Neural progenitor cell (in vitro differentiated cells): ENCODE results near the gene GLG1. TPM values are rescaled to one million over a fixed set of nuclear protein-coding genes. Genes with fewer than 3 reads are reported as not detected.

Source experiments
- DNase-seq: peaks from one replicate; pipeline ENCODE4 v3.0.0-alpha.2; 2016; ENCODE audit warnings: low spot score
- H2AFZ ChIP-seq: fragments of 200-600 bp; sonication (generic); replicated peaks from 2 replicates; pipeline ENCODE4 v1.6.1; 2016; ENCODE audit warnings: antibody characterized with exemption
- H3F3A ChIP-seq: fragments of 200-600 bp; sonication (generic); 2 replicates; pipeline ENCODE4 v1.6.1; 2016; ENCODE audit warnings: antibody characterized with exemption, low read depth
- H3K27ac ChIP-seq: fragments of 200-600 bp; sonication (generic); 2 replicates; pipeline ENCODE4 v1.5.1; 2016; ENCODE audit warnings: mild to moderate bottlenecking
- H3K27me3 ChIP-seq: fragments of 200-600 bp; sonication (generic); 2 replicates; pipeline ENCODE4 v1.6.1; 2016; ENCODE audit warnings: mild to moderate bottlenecking, moderate library complexity
- H3K36me3 ChIP-seq: fragments of 200-600 bp; sonication (generic); 2 replicates; pipeline ENCODE4 v1.5.1; 2016
- H3K4me1 ChIP-seq: fragments of 200-600 bp; sonication (generic); 2 replicates; pipeline ENCODE4 v1.6.1; 2016; ENCODE audit warnings: mixed run types
- H3K4me2 ChIP-seq: fragments of 200-600 bp; sonication (generic); 2 replicates; pipeline ENCODE4 v1.6.1; 2016
- H3K4me3 ChIP-seq: fragments of 200-600 bp; sonication (generic); 2 replicates; pipeline ENCODE4 v1.5.1; 2016
- H3K79me2 ChIP-seq: fragments of 200-600 bp; sonication (generic); 2 replicates; pipeline ENCODE4 v1.6.1; 2016; ENCODE audit warnings: low read depth
- H3K9ac ChIP-seq: fragments of 200-600 bp; sonication (generic); 2 replicates; pipeline ENCODE4 v1.6.1; 2016
- H3K9me3 ChIP-seq: fragments of 200-600 bp; sonication (generic); 2 replicates; pipeline ENCODE4 v1.5.1; 2016; ENCODE audit warnings: low read depth
- H4K20me1 ChIP-seq: fragments of 200-600 bp; sonication (generic); 2 replicates; pipeline ENCODE4 v1.6.1; 2016; ENCODE audit warnings: low read depth
- H3K27ac Mint-ChIP-seq: 3 replicates; pipeline ENCODE4 v1.8.0; 2021; ENCODE audit warnings: mixed read lengths
- H3K27me3 Mint-ChIP-seq: 2 replicates; pipeline ENCODE4 v1.8.0; 2022; ENCODE audit warnings: low read depth, mild to moderate bottlenecking, inconsistent platforms, moderate library complexity, mixed read lengths; ENCODE audit not compliant: insufficient read depth
- H3K36me3 Mint-ChIP-seq: 3 replicates; pipeline ENCODE4 v1.8.0; 2021; ENCODE audit warnings: mixed read lengths
- H3K4me1 Mint-ChIP-seq: 3 replicates; pipeline ENCODE4 v1.8.0; 2021; ENCODE audit warnings: mixed read lengths
- H3K4me3 Mint-ChIP-seq: 3 replicates; pipeline ENCODE4 v1.8.0; 2021; ENCODE audit warnings: mild to moderate bottlenecking, moderate library complexity, mixed read lengths
- H3K9me3 Mint-ChIP-seq: 3 replicates; pipeline ENCODE4 v1.8.0; 2020; ENCODE audit warnings: mixed read lengths
- EZH2 ChIP-seq: fragments of 200-600 bp; sonication (generic); IDR thresholded peaks from 2 replicates; pipeline ENCODE4 v1.6.1; 2017; ENCODE audit warnings: antibody characterized with exemption, mild to moderate bottlenecking, moderate library complexity
- EZH2phosphoT487 ChIP-seq: fragments of 200-600 bp; sonication (generic); IDR thresholded peaks from 2 replicates; pipeline ENCODE4 v1.6.1; 2017; ENCODE audit warnings: antibody characterized with exemption
- total RNA-seq: library from RNA; depleted of rRNA; stranded (reverse); fragments of >200 nt; gene quantifications from 2 replicates; pipeline ENCODE4 v1.2.3, GENCODE V29; 2015; ENCODE audit warnings: low replicate concordance
- TF ChIP-seq, protein P1 (sequence below): fragments of 200-600 bp; sonication (generic); IDR thresholded peaks from 2 replicates; pipeline ENCODE4 v1.5.1; 2017; ENCODE audit warnings: antibody characterized with exemption, mild to moderate bottlenecking

GLG1 gene
- total RNA-seq, 1 donor from 2014 or later, result 117 TPM

DNA sequence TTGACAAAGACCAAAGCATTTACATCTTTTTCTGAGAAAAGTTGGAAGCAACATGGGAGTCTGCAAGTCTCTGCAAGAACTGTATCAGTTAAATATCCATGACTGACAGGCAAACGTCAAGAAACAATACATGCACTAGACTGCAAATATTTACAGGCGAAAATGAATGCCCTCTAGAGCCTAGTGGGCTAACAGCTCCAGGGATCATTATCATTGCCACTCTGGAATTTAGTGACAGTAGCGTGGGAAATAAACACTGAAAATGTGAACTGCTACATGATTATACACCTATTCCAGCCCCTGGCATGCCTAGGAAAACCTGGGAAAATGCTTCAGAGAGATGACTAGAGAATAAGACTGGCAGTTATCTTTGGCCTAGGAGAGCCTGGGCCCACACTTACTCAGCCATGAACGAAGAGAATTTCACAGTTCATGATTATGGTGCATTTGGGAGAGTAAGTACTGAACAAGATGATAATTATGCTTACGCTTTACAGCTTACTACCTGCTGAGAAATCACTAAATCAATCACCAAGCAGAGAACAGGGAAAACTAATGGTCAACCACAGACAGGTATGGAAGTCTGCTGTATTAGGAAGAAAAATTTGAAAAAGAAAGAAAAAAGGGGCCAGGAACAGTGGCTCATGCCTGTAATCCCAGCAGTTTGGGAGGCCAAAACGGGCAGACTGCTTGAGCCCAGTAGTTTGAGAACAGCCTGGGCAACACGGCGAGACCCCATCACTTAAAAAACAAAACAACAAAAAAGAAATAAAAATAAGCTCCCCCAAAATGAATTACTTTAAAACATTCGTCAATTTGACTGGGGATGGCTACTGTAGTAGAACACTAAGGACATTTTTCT lies 119.0 kb downstream of the GLG1 start:
- Histone ChIP-seq H3K27ac (no peak overlapping the region), H3K9ac (no peak overlapping the region), H3K4me2 (no peak overlapping the region), H3K36me3 (peaks cover 13% of the 10 kb centered on the region), H3K4me1 (peaks cover 4% of the 10 kb centered on the region), H3K79me2 (no peaks in the 10 kb centered on the region), H4K20me1 (no peaks in the 10 kb centered on the region), H3K27me3 (no peaks in the 10 kb centered on the region), H3K4me3 (no peak overlapping the region), H3K9me3 (no peaks in the 10 kb centered on the region), H3F3A (no peaks in the 10 kb centered on the region), H2AFZ (no peak overlapping the region)
- H3K4me1 Mint-ChIP-seq, result peaks cover 11% of the 10 kb centered on the region
- DNase-seq, result no peak
- no peaks in the 10 kb centered on the region for H3K9me3 Mint-ChIP-seq
- TF ChIP-seq EZH2 (no peak), EZH2phosphoT487 (no peak)
- TF ChIP-seq, protein P1, sequence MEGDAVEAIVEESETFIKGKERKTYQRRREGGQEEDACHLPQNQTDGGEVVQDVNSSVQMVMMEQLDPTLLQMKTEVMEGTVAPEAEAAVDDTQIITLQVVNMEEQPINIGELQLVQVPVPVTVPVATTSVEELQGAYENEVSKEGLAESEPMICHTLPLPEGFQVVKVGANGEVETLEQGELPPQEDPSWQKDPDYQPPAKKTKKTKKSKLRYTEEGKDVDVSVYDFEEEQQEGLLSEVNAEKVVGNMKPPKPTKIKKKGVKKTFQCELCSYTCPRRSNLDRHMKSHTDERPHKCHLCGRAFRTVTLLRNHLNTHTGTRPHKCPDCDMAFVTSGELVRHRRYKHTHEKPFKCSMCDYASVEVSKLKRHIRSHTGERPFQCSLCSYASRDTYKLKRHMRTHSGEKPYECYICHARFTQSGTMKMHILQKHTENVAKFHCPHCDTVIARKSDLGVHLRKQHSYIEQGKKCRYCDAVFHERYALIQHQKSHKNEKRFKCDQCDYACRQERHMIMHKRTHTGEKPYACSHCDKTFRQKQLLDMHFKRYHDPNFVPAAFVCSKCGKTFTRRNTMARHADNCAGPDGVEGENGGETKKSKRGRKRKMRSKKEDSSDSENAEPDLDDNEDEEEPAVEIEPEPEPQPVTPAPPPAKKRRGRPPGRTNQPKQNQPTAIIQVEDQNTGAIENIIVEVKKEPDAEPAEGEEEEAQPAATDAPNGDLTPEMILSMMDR, result no peak
- no peak overlapping the region for H3K27ac Mint-ChIP-seq
- peaks cover 4% of the 10 kb centered on the region for H3K27me3 Mint-ChIP-seq
- no peak overlapping the region for H3K4me3 Mint-ChIP-seq
- peaks cover 32% of the 10 kb centered on the region for H3K36me3 Mint-ChIP-seq

DNA sequence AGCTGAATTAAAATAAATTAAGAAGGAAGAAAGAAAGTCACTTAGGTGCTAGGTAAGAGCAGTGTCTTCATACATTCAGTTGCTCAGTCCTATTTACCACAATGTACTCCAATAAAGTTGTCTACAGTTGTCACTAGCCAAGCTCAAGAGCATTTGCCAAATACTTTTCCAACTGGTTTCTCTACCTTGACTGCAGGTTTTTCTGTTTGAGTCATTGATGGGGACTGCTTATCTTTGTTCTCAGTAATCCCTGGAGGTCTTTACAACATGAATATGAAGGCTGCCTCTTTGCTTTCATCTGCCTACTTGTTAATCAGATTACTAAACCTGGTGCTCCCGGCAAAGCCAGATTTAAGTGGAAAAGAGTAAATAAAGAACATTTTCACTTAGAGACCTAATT lies 121.0 kb downstream of the GLG1 start:
- H3K36me3 Mint-ChIP-seq, result peaks cover 36% of the 10 kb centered on the region
- TF ChIP-seq, protein P1, result no peak
- no peak for TF ChIP-seq EZH2
- no peak for TF ChIP-seq EZH2phosphoT487
- H3K27me3 Mint-ChIP-seq, result peaks cover 4% of the 10 kb centered on the region
- H3K79me2 ChIP-seq, result no peaks in the 10 kb centered on the region
- peaks cover 14% of the 10 kb centered on the region for H3K4me1 Mint-ChIP-seq
- peaks cover 8% of the 10 kb centered on the region for H3K4me1 ChIP-seq
- no peak overlapping the region for H3K4me3 Mint-ChIP-seq
- peaks cover 3% of the 10 kb centered on the region for H4K20me1 ChIP-seq
- no peak overlapping the region for H2AFZ ChIP-seq
- H3K4me3 ChIP-seq, result no peak overlapping the region
- H3K4me2 ChIP-seq, result peak overlapping the region; percentile 27
- no peak overlapping the region for H3K27ac ChIP-seq
- DNase-seq, result no peak
- no peak overlapping the region for H3K9ac ChIP-seq
- peaks cover 13% of the 10 kb centered on the region for H3K36me3 ChIP-seq
- no peaks in the 10 kb centered on the region for H3K27me3 ChIP-seq
- H3K9me3 ChIP-seq, result no peaks in the 10 kb centered on the region
- H3K27ac Mint-ChIP-seq, result no peak overlapping the region
- no peaks in the 10 kb centered on the region for H3K9me3 Mint-ChIP-seq
- peaks cover 4% of the 10 kb centered on the region for H3F3A ChIP-seq

DNA sequence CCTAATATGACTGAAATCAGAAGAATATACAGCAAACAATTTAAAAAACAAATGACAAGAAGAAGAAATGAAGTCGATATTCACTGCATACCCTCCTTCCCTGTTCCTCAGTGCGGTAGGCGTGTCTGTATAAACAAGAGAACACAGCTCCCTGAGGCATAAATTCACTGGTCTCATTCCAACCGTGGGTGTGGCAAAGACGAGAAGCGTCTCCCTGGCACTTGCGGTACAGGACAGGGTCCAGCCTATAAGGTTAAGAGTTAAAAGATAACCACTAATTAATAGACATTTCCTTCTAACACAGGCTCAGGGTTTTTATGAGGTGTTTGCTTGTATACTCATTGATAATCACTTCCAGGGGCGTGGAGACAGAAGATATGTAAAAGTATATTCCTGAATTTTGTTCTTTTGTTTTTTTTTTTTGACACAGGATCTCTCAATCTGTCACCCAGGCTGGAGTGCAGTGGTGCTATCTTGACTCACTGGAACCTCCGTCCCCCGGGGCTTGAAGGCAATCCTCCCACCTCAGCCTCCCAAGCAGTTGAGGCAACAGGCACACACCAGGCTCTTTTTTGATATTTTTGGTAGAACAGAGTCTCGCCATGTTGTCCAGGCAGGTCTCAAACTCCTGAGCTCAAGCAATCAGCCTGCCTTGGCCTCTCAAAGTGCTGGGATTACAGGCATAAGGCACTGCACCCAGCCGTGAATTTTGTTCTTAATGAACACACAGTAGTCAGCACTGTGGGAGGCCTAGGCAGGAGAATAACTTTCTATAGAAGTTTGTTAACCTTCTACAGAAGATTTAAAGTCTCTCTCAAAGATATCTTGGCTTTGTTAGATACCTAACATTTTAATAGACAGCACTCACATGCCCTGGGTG lies 126.5 kb downstream of the GLG1 start:
- Histone ChIP-seq H3K4me2 (peak overlapping the region; percentile 12), H3K27me3 (no peaks in the 10 kb centered on the region), H3K9ac (no peak overlapping the region), H3K4me3 (no peak overlapping the region), H2AFZ (no peak overlapping the region), H3K4me1 (peaks cover 9% of the 10 kb centered on the region), H3K9me3 (no peaks in the 10 kb centered on the region), H4K20me1 (peaks cover 9% of the 10 kb centered on the region), H3F3A (peaks cover 10% of the 10 kb centered on the region), H3K27ac (peak overlapping the region; percentile 10), H3K36me3 (peaks cover 10% of the 10 kb centered on the region), H3K79me2 (no peaks in the 10 kb centered on the region)
- H3K36me3 Mint-ChIP-seq, result peaks cover 41% of the 10 kb centered on the region
- peaks cover 8% of the 10 kb centered on the region for H3K4me1 Mint-ChIP-seq
- no peak overlapping the region for H3K4me3 Mint-ChIP-seq
- H3K27ac Mint-ChIP-seq, result no peak overlapping the region
- peak; percentile 26 for DNase-seq
- no peaks in the 10 kb centered on the region for H3K9me3 Mint-ChIP-seq
- H3K27me3 Mint-ChIP-seq, result peaks cover 2% of the 10 kb centered on the region
- TF ChIP-seq EZH2, result no peak
- TF ChIP-seq, protein P1, result no peak
